HAP-1 (cell line): ENCODE data around the gene CLPTM1L.
A peak's percentile ranks its signal among the peaks of the same experiment; 100 is the strongest.
"Not testable (repeated sequence)": the region's sequence is repeated elsewhere in the genome, so short reads cannot be mapped to it uniquely, and the experiment has no call there.

ENCODE experiments used
- DNase-seq, 2 experiments: peaks; one replicate each; pipeline ENCODE4 v3.0.0-alpha.2; 2016 to 2020; ENCODE audit warnings: low spot score in 2 of 2
- H3K27me3 ChIP-seq: fragments of 250-450 bp; sonication (Bioruptor Pico); 2 replicates; pipeline ENCODE4 v1.5.1; 2020; ENCODE audit warnings: low read depth, mild to moderate bottlenecking, moderate library complexity
- H3K36me3 ChIP-seq: fragments of 250-450 bp; sonication (Bioruptor Pico); replicated peaks from 2 replicates; pipeline ENCODE4 v1.5.1; 2020; ENCODE audit warnings: mild to moderate bottlenecking
- H3K4me1 ChIP-seq: fragments of 250-450 bp; sonication (Bioruptor Pico); 2 replicates; pipeline ENCODE4 v1.5.1; 2020; ENCODE audit warnings: mild to moderate bottlenecking
- H3K4me3 ChIP-seq: fragments of 250-450 bp; sonication (Bioruptor Pico); 2 replicates; pipeline ENCODE4 v1.5.1; 2020; ENCODE audit warnings: mild to moderate bottlenecking, moderate library complexity
- H3K9me3 ChIP-seq: fragments of 250-450 bp; sonication (Bioruptor Pico); 2 replicates; pipeline ENCODE4 v1.5.1; 2020; ENCODE audit warnings: mild to moderate bottlenecking, moderate library complexity
- in situ Hi-C: fragments of 300-500 bp; cut with MboI; formaldehyde crosslinking; loops from 3 replicates; pipeline ENCODE4 v1.14.3; 2020; ENCODE audit warnings: low sequenced_read_pairs, inconsistent platforms, mixed read lengths

Gene CLPTM1L

GRCh38 chr5:1348986-1349245 is 4.0 kb upstream of the CLPTM1L start:
- in situ Hi-C loops, result no loop called here
- Histone ChIP-seq H3K4me1 (peaks cover 5% of the 10 kb centered on the region), H3K36me3 (no peaks in the 10 kb centered on the region), H3K27me3 (no peaks in the 10 kb centered on the region), H3K4me3 (no peak overlapping the region), H3K9me3 (no peaks in the 10 kb centered on the region)
- peak in 1 of 2 experiments; percentile 5 for DNase-seq

DNA sequence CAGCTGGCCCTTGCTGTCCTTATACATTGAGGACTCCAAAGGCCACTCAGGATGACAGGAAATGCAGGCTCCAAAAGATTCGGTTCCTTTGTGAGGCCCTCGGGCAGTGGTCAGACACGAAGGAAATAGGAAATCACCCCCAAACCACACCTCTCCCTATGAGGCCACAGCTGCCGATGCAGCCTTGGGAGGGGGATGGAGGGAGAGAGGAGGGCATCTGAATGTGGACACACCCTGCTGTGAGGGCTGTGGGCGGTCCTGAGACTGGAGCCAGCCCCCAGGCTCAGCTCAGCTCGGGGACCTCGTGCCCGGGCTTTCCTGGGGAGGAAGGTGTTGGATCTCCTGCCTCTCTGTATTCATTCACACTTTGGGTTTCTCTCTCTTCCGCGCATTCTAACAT is 2.7 kb upstream of the CLPTM1L start:
- DNase-seq, result peak in 1 of 2 experiments; percentile 6
- H3K27me3 ChIP-seq, result no peaks in the 10 kb centered on the region
- no peak overlapping the region for H3K4me3 ChIP-seq
- no peaks in the 10 kb centered on the region for H3K9me3 ChIP-seq
- in situ Hi-C loops, result no loop called here
- peaks cover 4% of the 10 kb centered on the region for H3K4me1 ChIP-seq
- peaks cover 9% of the 10 kb centered on the region for H3K36me3 ChIP-seq

GRCh38 chr5:1346627-1347440 is 1.9 kb upstream of the CLPTM1L start:
- no peak overlapping the region for H3K4me3 ChIP-seq
- peaks cover 16% of the 10 kb centered on the region for H3K36me3 ChIP-seq
- no peaks in the 10 kb centered on the region for H3K27me3 ChIP-seq
- peak in 1 of 2 experiments; percentile 2 for DNase-seq
- peaks cover 4% of the 10 kb centered on the region for H3K4me1 ChIP-seq
- in situ Hi-C loops, result no loop called here
- H3K9me3 ChIP-seq, result no peaks in the 10 kb centered on the region

- Histone ChIP-seq H3K4me3 (peak overlapping the region; percentile 83), H3K4me1 (peaks cover 4% of the 10 kb centered on the region), H3K27me3 (no peaks in the 10 kb centered on the region), H3K36me3 (peaks cover 24% of the 10 kb centered on the region), H3K9me3 (no peaks in the 10 kb centered on the region)
- peak in 1 of 2 experiments; percentile 6 for DNase-seq
- in situ Hi-C loops, result no loop called here
Observed at GRCh38 chr5:1345876-1346626, 1.2 kb upstream of the CLPTM1L start.

DNA sequence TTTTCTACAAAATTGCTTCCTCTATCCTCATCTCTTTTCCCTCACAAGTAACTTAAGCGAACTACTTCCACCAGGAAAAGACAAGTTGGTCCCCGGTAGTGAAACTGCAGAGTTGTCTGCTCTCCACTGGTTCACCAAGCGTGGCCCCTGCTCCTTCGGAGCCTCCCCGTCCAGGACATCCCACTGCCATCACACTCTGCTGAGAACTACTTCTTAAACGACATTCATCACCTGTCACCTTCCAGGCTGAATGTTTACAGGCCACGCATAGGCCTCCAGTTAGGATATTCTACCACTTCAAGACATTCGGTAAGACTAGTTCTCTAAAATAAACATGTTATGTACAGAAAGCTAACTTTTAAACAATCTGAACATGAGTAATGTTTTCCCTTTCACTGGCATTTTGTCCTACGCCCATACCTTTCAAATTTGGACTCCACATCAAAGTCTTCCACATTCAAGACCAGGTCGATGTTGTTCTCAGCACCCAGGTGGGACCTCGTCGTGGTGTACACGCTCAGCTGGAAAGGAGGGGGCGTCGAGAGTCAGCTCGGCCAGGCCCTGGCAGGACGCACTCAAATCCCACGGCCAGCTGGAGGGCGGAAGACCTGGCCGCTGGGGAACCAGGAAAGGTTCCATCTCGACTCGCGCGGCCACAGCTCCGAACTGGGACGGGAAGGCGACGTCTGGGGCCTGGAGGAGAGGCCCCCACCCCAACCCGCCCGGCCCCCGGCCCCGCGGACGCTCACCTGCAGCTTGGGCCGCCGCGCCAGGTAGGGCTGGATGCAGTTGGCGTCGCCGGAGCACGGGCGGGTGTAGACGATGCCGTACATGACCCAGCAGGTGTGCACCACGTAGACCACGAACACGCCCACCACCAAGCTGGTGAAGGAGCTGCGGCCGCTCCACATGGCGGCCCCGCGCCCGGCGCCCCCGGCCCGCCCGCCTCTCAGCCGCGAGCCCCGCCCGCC is 683 bp downstream of the CLPTM1L start:
- Histone ChIP-seq H3K36me3 (peaks cover 36% of the 10 kb centered on the region), H3K4me3 (peak overlapping the region; percentile 60), H3K27me3 (no peaks in the 10 kb centered on the region), H3K9me3 (no peaks in the 10 kb centered on the region), H3K4me1 (peaks cover 4% of the 10 kb centered on the region)
- DNase-seq, result peak in 1 of 2 experiments; percentile 33
- in situ Hi-C loops, result no loop called here

- Histone ChIP-seq H3K27me3 (no peaks in the 10 kb centered on the region), H3K4me3 (peak overlapping the region; percentile 60; the same call in 1 of the 2 replicates), H3K9me3 (no peaks in the 10 kb centered on the region), H3K4me1 (peaks cover 4% of the 10 kb centered on the region), H3K36me3 (peaks cover 41% of the 10 kb centered on the region)
- in situ Hi-C loops, result no loop called here
- no peak for DNase-seq
Observed at GRCh38 chr5:1343315-1343751, 1.6 kb downstream of the CLPTM1L start.

DNA sequence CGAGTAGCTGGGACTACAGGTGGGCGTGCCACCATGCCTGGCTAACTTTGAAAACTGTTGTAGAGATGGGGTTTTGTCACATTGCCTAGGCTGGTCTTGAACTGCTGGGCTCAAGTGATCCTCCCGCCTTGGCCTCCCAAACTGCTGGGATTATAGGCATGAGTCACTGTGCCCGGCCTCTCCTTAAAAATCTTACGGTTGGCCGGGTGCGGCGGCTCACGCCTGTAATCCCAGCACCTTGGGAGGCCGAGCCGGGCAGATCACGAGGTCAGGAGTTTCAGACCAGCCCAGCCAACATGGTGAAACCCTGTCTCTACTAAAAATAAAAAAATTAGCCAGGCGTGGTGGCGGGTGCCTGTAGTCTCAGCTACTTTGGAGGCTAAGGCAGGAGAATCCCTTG is 2.2 kb downstream of the CLPTM1L start:
- H3K4me1 ChIP-seq, H3K4me3 ChIP-seq, H3K27me3 ChIP-seq, H3K9me3 ChIP-seq, in situ Hi-C loops, DNase-seq: not testable (repeated sequence)
- H3K36me3 ChIP-seq, result peaks cover 47% of the 10 kb centered on the region

- Histone ChIP-seq H3K4me3 (no peak overlapping the region), H3K27me3 (no peaks in the 10 kb centered on the region), H3K36me3 (peaks cover 51% of the 10 kb centered on the region), H3K4me1 (peaks cover 4% of the 10 kb centered on the region), H3K9me3 (no peaks in the 10 kb centered on the region)
- DNase-seq, result no peak
- in situ Hi-C loops, result no loop called here
Observed at GRCh38 chr5:1342268-1342667, 2.6 kb downstream of the CLPTM1L start.

GRCh38 chr5:1341863-1342262 is 3.0 kb downstream of the CLPTM1L start:
- H3K4me3 ChIP-seq, result no peak overlapping the region
- H3K9me3 ChIP-seq, result no peaks in the 10 kb centered on the region
- peaks cover 4% of the 10 kb centered on the region for H3K4me1 ChIP-seq
- H3K36me3 ChIP-seq, result peaks cover 55% of the 10 kb centered on the region
- in situ Hi-C loops, result no loop called here
- DNase-seq, result no peak
- no peaks in the 10 kb centered on the region for H3K27me3 ChIP-seq

- DNase-seq, H3K4me3 ChIP-seq, in situ Hi-C loops, H3K9me3 ChIP-seq, H3K27me3 ChIP-seq, H3K4me1 ChIP-seq: not testable (repeated sequence)
- H3K36me3 ChIP-seq, result peaks cover 76% of the 10 kb centered on the region
Observed at GRCh38 chr5:1339818-1340210, 5.1 kb downstream of the CLPTM1L start.

- H3K36me3 ChIP-seq, result peaks cover 81% of the 10 kb centered on the region
- H3K9me3 ChIP-seq, DNase-seq, H3K27me3 ChIP-seq, H3K4me1 ChIP-seq, H3K4me3 ChIP-seq, in situ Hi-C loops: not testable (repeated sequence)
Observed at GRCh38 chr5:1339139-1339817, 5.6 kb downstream of the CLPTM1L start.

GRCh38 chr5:1338506-1339070 is 6.3 kb downstream of the CLPTM1L start:
- in situ Hi-C loops, result no loop called here
- Histone ChIP-seq H3K4me3 (no peak overlapping the region), H3K4me1 (no peaks in the 10 kb centered on the region; the same call in 1 of the 2 replicates), H3K9me3 (no peaks in the 10 kb centered on the region), H3K27me3 (no peaks in the 10 kb centered on the region), H3K36me3 (peaks cover 87% of the 10 kb centered on the region)
- no peak for DNase-seq

GRCh38 chr5:1338196-1338490 is 6.8 kb downstream of the CLPTM1L start:
- DNase-seq, result no peak
- in situ Hi-C loops, result no loop called here
- Histone ChIP-seq H3K27me3 (no peaks in the 10 kb centered on the region), H3K4me3 (no peak overlapping the region), H3K36me3 (peaks cover 84% of the 10 kb centered on the region), H3K4me1 (no peaks in the 10 kb centered on the region), H3K9me3 (no peaks in the 10 kb centered on the region)
